Thyroid gland (tissue), 4 donors: Measurements from ENCODE around the gene VSTM4. TPM values are rescaled to one million over a fixed set of nuclear protein-coding genes. Genes with fewer than 3 reads are reported as not detected.

Experiments used
- DNase-seq, 2 donors: peaks; one replicate each; pipeline ENCODE4 v3.0.0-alpha.2; 2019
- H3K27ac ChIP-seq, 3 donors: fragments of 200-600 bp; sonication (generic); 1 replicate in 2 of 3; 2 replicates in 1 of 3; pipeline ENCODE4 v1.5.1; 2016 to 2019; ENCODE audit warnings: mild to moderate bottlenecking in 1 of 3, moderate library complexity in 1 of 3
- H3K27me3 ChIP-seq: fragments of 200-600 bp; sonication (generic); one replicate; pipeline ENCODE4 v1.5.1; 2019
- H3K36me3 ChIP-seq, 2 donors: fragments of 200-600 bp; sonication (generic); one replicate each; pipeline ENCODE4 v1.5.1; 2016 to 2019
- H3K4me1 ChIP-seq, 2 donors: fragments of 200-600 bp; sonication (generic); one replicate each; pipeline ENCODE4 v1.5.1; 2017 to 2019
- H3K4me3 ChIP-seq, 3 donors: fragments of 200-600 bp; sonication (generic); replicated peaks in 1 of 3; 1 replicate in 2 of 3; 2 replicates in 1 of 3; pipeline ENCODE4 v1.5.1; 2016; ENCODE audit warnings: mild to moderate bottlenecking in 1 of 3
- H3K9me3 ChIP-seq: fragments of 200-600 bp; sonication (generic); one replicate; pipeline ENCODE4 v1.5.1; 2017
- POLR2A ChIP-seq, 2 donors: fragments of 450-650 bp; IDR thresholded peaks; one replicate each; pipeline ENCODE4 v1.6.1; 2017; ENCODE audit warnings: antibody characterized with exemption in 2 of 2, mild to moderate bottlenecking in 2 of 2, moderate library complexity in 1 of 2
- WGBS, 2 donors: methylation state at CpG; one replicate each; pipeline ENCODE4 v1.1.5; 2017; 5-methylcytosine and 5-hydroxymethylcytosine counted together
- intact Hi-C: fragments of 100-400 bp; cut with DNase I; formaldehyde crosslinking; loops from one replicate; pipeline ENCODE4 v1.15.1; 2023
- total RNA-seq, 4 donors: library from RNA; depleted of rRNA; stranded (reverse); fragments of >200 nt; gene quantifications; one replicate each; pipeline ENCODE4 v1.2.3, GENCODE V29; 2016
- TF ChIP-seq, protein P1 (sequence below), 6 experiments: fragments of 200-600 bp in 3 of 6; fragments of 450-650 bp in 3 of 6; sonication (generic) in 3 of 6; IDR thresholded peaks; one replicate each; pipeline ENCODE4 v1.5.1; 2016 to 2019; ENCODE audit warnings: antibody characterized with exemption in 6 of 6, mild to moderate bottlenecking in 2 of 6, inconsistent platforms in 1 of 6, moderate library complexity in 1 of 6

The VSTM4 gene
- total RNA-seq, 4 donors from 2014 or later: 42.9 to 220 (median 142) TPM

DNA sequence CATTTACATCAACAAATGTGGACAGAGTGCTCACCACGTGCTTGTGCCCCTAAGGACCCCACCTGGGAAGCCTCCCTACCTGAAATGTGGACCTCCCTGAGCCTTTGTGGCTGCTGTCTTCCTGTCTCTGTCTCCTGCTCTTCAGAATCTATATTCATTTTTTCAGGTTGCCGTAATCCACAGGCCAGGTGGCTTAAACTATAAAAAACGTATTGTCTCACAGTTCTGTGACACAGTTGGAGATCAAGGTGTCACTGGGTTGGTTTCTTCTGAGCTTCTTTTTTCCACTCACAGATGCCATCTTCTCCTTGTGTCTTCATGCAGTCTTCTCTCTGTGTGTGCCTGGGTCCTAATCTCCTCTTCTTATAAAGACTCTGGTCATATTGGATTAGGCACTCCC lies 5.6 kb upstream of the VSTM4 start:
- WGBS, 2 donors: 93% methylated on average over 3 of the region's 3 CpGs

DNA sequence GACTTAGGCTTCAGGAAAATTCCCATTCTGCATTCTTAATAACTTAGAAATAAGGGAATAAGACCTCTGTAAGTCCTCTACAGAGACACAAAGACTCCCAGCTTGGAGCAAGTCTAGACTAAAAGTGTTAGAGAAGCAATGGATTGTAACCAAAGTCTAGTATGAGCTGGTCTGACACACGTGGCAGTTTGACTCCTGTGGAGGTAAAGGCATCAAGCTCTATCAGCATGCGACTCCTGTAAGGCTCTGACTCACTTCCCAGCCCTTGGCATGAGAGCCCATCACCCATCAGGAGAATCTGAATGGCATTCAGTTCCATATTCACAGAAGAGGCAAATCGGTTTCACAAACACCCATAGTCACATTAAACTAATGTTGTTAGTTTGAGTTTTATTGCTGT lies 4.4 kb upstream of the VSTM4 start:
- Histone ChIP-seq H3K27ac (no peak overlapping the region), H3K4me1 (peaks cover 22 to 25% of the 10 kb centered on the region in 2 donors), H3K4me3 (no peak overlapping the region), H3K36me3 (no peaks in the 10 kb centered on the region), H3K9me3 (no peaks in the 10 kb centered on the region), H3K27me3 (no peaks in the 10 kb centered on the region)
- WGBS, 2 donors: 56 to 60% methylated on average over 3 of the region's 3 CpGs
- peak in 1 of 2 donors; percentile 51 for DNase-seq
- TF ChIP-seq POLR2A (IDR thresholded peaks at IDR 0.05): no peak
- TF ChIP-seq, protein P1, sequence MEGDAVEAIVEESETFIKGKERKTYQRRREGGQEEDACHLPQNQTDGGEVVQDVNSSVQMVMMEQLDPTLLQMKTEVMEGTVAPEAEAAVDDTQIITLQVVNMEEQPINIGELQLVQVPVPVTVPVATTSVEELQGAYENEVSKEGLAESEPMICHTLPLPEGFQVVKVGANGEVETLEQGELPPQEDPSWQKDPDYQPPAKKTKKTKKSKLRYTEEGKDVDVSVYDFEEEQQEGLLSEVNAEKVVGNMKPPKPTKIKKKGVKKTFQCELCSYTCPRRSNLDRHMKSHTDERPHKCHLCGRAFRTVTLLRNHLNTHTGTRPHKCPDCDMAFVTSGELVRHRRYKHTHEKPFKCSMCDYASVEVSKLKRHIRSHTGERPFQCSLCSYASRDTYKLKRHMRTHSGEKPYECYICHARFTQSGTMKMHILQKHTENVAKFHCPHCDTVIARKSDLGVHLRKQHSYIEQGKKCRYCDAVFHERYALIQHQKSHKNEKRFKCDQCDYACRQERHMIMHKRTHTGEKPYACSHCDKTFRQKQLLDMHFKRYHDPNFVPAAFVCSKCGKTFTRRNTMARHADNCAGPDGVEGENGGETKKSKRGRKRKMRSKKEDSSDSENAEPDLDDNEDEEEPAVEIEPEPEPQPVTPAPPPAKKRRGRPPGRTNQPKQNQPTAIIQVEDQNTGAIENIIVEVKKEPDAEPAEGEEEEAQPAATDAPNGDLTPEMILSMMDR (IDR thresholded peaks at IDR 0.05): no peak
- intact Hi-C loops: no loop called here

More for the DNA sequence above, 5.6 kb upstream of the VSTM4 start:
- no peak overlapping the region for H3K27ac ChIP-seq
- intact Hi-C loops: no loop called here
- no peaks in the 10 kb centered on the region for H3K36me3 ChIP-seq
- TF ChIP-seq, protein P1 (IDR thresholded peaks at IDR 0.05): no peak
- H3K27me3 ChIP-seq: no peaks in the 10 kb centered on the region
- H3K9me3 ChIP-seq: no peaks in the 10 kb centered on the region
- no peak for DNase-seq
- H3K4me1 ChIP-seq: peaks cover 18 to 20% of the 10 kb centered on the region in 2 donors
- no peak overlapping the region for H3K4me3 ChIP-seq

DNA sequence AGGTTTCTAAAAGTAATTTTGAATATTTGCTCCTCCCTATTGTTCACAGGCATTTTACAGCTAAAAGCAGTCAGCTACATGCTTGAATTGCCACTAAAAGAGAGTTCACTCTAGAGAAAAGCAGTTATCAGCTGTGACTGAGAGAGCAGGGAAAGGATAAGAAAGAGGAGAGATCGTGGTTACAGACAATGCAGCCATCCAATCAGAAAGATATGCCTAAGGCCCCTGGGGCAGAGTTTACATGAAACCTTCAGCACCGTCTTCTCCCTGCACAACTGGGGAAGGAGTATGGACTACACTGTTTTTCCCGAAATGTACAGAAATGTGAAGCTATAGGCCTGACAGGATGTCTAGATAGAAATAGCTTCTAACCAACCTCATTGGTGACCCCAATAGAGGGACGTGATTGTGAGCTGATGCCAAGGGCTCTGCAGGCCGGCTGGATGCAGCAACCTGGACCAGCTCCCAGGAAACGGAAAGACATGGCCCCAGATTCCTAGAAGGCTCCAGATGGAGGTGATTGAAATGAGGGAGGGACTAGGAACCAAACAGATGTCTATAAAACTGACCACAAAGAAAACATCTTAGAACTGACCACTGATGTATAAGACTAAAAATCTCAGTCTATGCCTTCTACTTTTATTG lies 3.2 kb upstream of the VSTM4 start:
- Histone ChIP-seq H3K27me3 (no peaks in the 10 kb centered on the region), H3K4me3 (no peak overlapping the region), H3K36me3 (no peaks in the 10 kb centered on the region), H3K9me3 (no peaks in the 10 kb centered on the region), H3K27ac (peak overlapping the region; percentile 27 to 47 (median 43)), H3K4me1 (peaks cover 33 to 37% of the 10 kb centered on the region in 2 donors)
- intact Hi-C loops: no loop called here
- TF ChIP-seq, protein P1 (IDR thresholded peaks at IDR 0.05): no peak
- TF ChIP-seq POLR2A (IDR thresholded peaks at IDR 0.05): no peak
- 74 to 77% methylated on average over 6 of the region's 6 CpGs for WGBS, 2 donors
- no peak for DNase-seq

DNA sequence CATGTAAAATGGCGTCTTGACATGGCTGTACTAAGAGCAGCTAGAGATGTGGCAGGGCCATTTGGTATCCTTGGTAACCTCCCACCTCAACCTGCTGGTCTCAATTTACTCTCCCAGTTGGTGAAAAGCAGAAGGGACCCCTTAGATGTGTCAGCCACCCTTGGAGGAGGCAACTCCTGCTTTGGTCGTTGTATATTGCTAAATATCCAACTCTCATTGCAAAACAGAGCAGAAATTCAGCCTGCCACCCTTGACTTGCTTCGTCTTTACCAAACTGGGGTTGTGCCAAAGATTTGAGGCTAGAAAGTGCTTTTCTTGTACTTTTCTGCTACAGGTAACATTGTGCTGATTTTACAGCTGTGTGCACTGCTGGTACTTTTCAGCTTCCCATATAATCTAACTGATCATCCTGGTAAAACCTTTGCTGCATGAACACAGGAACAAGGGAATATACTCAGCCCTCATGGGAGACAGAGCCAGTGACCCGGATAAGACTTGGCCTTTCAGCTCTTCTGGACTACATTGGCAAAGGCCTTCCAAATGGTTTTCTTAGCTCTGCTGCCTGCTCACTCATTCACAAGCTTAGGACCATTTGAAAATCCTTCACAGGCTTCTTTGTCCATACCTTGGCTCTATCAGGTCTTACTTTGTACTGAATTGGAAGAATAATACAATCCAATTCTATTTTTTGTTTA lies 2.2 kb upstream of the VSTM4 start:
- H3K27ac ChIP-seq: peak overlapping the region; percentile 27 to 47 (median 43)
- H3K4me3 ChIP-seq: no peak overlapping the region
- no peaks in the 10 kb centered on the region for H3K36me3 ChIP-seq
- no peaks in the 10 kb centered on the region for H3K27me3 ChIP-seq
- peak in 1 of 2 donors; percentile 43 for DNase-seq
- WGBS, 2 donors: 40 to 42% methylated on average over 3 to 4 of the region's 4 CpGs
- peaks cover 42 to 46% of the 10 kb centered on the region in 2 donors for H3K4me1 ChIP-seq
- H3K9me3 ChIP-seq: no peaks in the 10 kb centered on the region
- intact Hi-C loops: no loop called here
- TF ChIP-seq POLR2A (IDR thresholded peaks at IDR 0.05): no peak
- TF ChIP-seq, protein P1 (IDR thresholded peaks at IDR 0.05): no peak
